ENCODE measurements around the gene CADM1.

Gene CADM1

GRCh38 chr11:115515647-115516395 is 11.6 kb upstream of the CADM1 start:
- DNase-seq: no peak

GRCh38 chr11:115506954-115507675 is 2.9 kb upstream of the CADM1 start:
- DNase-seq: no peak

- no peak for DNase-seq
Observed at GRCh38 chr11:115505175-115505574, 960 bp upstream of the CADM1 start.

- no peak for DNase-seq
Observed at GRCh38 chr11:115503886-115504275, 334 bp downstream of the CADM1 start.

- DNase-seq: no peak
Observed at GRCh38 chr11:115503083-115503885, 931 bp downstream of the CADM1 start.

- no peak for DNase-seq
Observed at GRCh38 chr11:115502636-115503082, 1.6 kb downstream of the CADM1 start.

- DNase-seq: no peak
Observed at GRCh38 chr11:115501893-115502589, 2.2 kb downstream of the CADM1 start.

GRCh38 chr11:115501502-115501892 is 2.7 kb downstream of the CADM1 start:
- DNase-seq: no peak

- no peak for DNase-seq
Observed at GRCh38 chr11:115500547-115501501, 3.4 kb downstream of the CADM1 start.

GRCh38 chr11:115499891-115500290 is 4.3 kb downstream of the CADM1 start:
- DNase-seq: no peak

- no peak for DNase-seq
Observed at GRCh38 chr11:115499241-115499799, 4.9 kb downstream of the CADM1 start.

GRCh38 chr11:115498354-115498753 is 5.9 kb downstream of the CADM1 start:
- no peak for DNase-seq

GRCh38 chr11:115497303-115497702 is 6.9 kb downstream of the CADM1 start:
- no peak for DNase-seq

- no peak for DNase-seq
Observed at GRCh38 chr11:115496892-115497291, 7.3 kb downstream of the CADM1 start.

- no peak for DNase-seq
Observed at GRCh38 chr11:115493905-115494304, 10.3 kb downstream of the CADM1 start.

GRCh38 chr11:115493488-115493887 is 10.7 kb downstream of the CADM1 start:
- DNase-seq: no peak

- DNase-seq: no peak
Observed at GRCh38 chr11:115489466-115489865, 14.7 kb downstream of the CADM1 start.

GRCh38 chr11:115488945-115489344 is 15.3 kb downstream of the CADM1 start:
- no peak for DNase-seq

- DNase-seq: no peak
Observed at GRCh38 chr11:115481528-115481927, 22.7 kb downstream of the CADM1 start.

GRCh38 chr11:115480611-115481010 is 23.6 kb downstream of the CADM1 start:
- DNase-seq: no peak

- no peak for DNase-seq
Observed at GRCh38 chr11:115477410-115477809, 26.8 kb downstream of the CADM1 start.
